ENCODE data around the gene RPL7A. TPM values are rescaled to one million over a fixed set of nuclear protein-coding genes. Genes with fewer than 3 reads are reported as not detected.
A peak's percentile ranks its signal among the peaks of the same experiment; 100 is the strongest.

The RPL7A gene
- total RNA-seq, 4 donors from 2014 or later: 1,757 to 2,575 (median 2,004) TPM

- WGBS, 2 donors: 80 to 85% methylated on average over 13 to 17 of the region's 19 CpGs
- no peak for DNase-seq (ENCODE audit: low spot score in 2 of 2)
- no peaks in the 10 kb centered on the region for H3K27me3 ChIP-seq
- TF ChIP-seq POLR2A (IDR thresholded peaks at IDR 0.05) (no peak), CTCF (IDR thresholded peaks at IDR 0.05) (no peak), EP300 (IDR thresholded peaks at IDR 0.05) (no peak)
- peaks cover 4 to 59% (median 31%) of the 10 kb centered on the region in 3 donors for H3K36me3 ChIP-seq
- H3K9me3 ChIP-seq: no peaks in the 10 kb centered on the region
- no peak overlapping the region for H3K4me3 ChIP-seq
- no peak overlapping the region for H3K27ac ChIP-seq
- H3K4me1 ChIP-seq: peaks cover 0 to 22% (median 19%) of the 10 kb centered on the region in 4 donors
Observed at GRCh38 chr9:133331221-133331620, 16.8 kb upstream of the RPL7A start.

GRCh38 chr9:133331641-133332380, 16.2 kb upstream of the RPL7A start:
- no peaks in the 10 kb centered on the region for H3K9me3 ChIP-seq
- no peak overlapping the region for H3K4me3 ChIP-seq
- H3K27ac ChIP-seq: no peak overlapping the region
- no peak for DNase-seq (ENCODE audit: low spot score in 2 of 2)
- TF ChIP-seq EP300 (IDR thresholded peaks at IDR 0.05) (no peak), CTCF (IDR thresholded peaks at IDR 0.05) (no peak), POLR2A (IDR thresholded peaks at IDR 0.05) (no peak)
- 96 to 97% methylated on average over 50 to 57 of the region's 57 CpGs for WGBS, 2 donors
- peaks cover 4 to 59% (median 31%) of the 10 kb centered on the region in 3 donors for H3K36me3 ChIP-seq
- H3K27me3 ChIP-seq: no peaks in the 10 kb centered on the region
- peaks cover 0 to 28% (median 22%) of the 10 kb centered on the region in 4 donors for H3K4me1 ChIP-seq

GRCh38 chr9:133332381-133332730, 15.7 kb upstream of the RPL7A start:
- TF ChIP-seq CTCF (IDR thresholded peaks at IDR 0.05): no peak
- no peak for TF ChIP-seq POLR2A (IDR thresholded peaks at IDR 0.05)
- no peak for TF ChIP-seq EP300 (IDR thresholded peaks at IDR 0.05)
- Histone ChIP-seq H3K36me3 (peaks cover 4 to 59% (median 31%) of the 10 kb centered on the region in 3 donors), H3K4me1 (peaks cover 0 to 33% (median 24%) of the 10 kb centered on the region in 4 donors), H3K27ac (no peak overlapping the region), H3K4me3 (no peak overlapping the region), H3K27me3 (no peaks in the 10 kb centered on the region), H3K9me3 (no peaks in the 10 kb centered on the region)
- WGBS, 2 donors: 82 to 84% methylated on average over 18 to 20 of the region's 20 CpGs
- no peak for DNase-seq (ENCODE audit: low spot score in 2 of 2)

- Histone ChIP-seq H3K36me3 (peaks cover 4 to 60% (median 31%) of the 10 kb centered on the region in 3 donors), H3K27me3 (no peaks in the 10 kb centered on the region), H3K4me3 (no peak overlapping the region), H3K27ac (no peak overlapping the region), H3K4me1 (peaks cover 0 to 36% (median 24%) of the 10 kb centered on the region in 4 donors), H3K9me3 (no peaks in the 10 kb centered on the region)
- TF ChIP-seq POLR2A (IDR thresholded peaks at IDR 0.05) (no peak), CTCF (IDR thresholded peaks at IDR 0.05) (no peak), EP300 (IDR thresholded peaks at IDR 0.05) (no peak)
- 94 to 96% methylated on average over 9 to 11 of the region's 11 CpGs for WGBS, 2 donors
- DNase-seq (ENCODE audit: low spot score in 2 of 2): no peak
Observed at GRCh38 chr9:133333011-133333410, 15.0 kb upstream of the RPL7A start.

GRCh38 chr9:133333566-133333965, 14.5 kb upstream of the RPL7A start:
- Histone ChIP-seq H3K27ac (peak overlapping the region in 1 of 4 donors; percentile 8), H3K9me3 (no peaks in the 10 kb centered on the region), H3K27me3 (no peaks in the 10 kb centered on the region), H3K4me3 (no peak overlapping the region), H3K36me3 (peaks cover 4 to 62% (median 31%) of the 10 kb centered on the region in 3 donors), H3K4me1 (peaks cover 0 to 36% (median 24%) of the 10 kb centered on the region in 4 donors)
- TF ChIP-seq CTCF (IDR thresholded peaks at IDR 0.05): no peak
- no peak for TF ChIP-seq POLR2A (IDR thresholded peaks at IDR 0.05)
- TF ChIP-seq EP300 (IDR thresholded peaks at IDR 0.05): no peak
- DNase-seq (ENCODE audit: low spot score in 2 of 2): no peak
- WGBS, 2 donors: 91 to 92% methylated on average over 9 to 10 of the region's 10 CpGs

Data from tibial nerve (tissue), 4 donors.